WTC11 (cell line): ENCODE data around the gene TBC1D22A.

Source experiments
- ATF2 ChIP-seq: sonication (generic); formaldehyde crosslinking; IDR thresholded peaks from 2 replicates; pipeline ENCODE4 v1.8.1; 2022; ENCODE audit warnings: low read depth, missing genetic modification reagents, borderline replicate concordance
- CTCF ChIP-seq: fragments of 200-600 bp; IDR thresholded peaks from 2 replicates; pipeline ENCODE4 v1.8.0; 2022; ENCODE audit warnings: antibody characterized with exemption
- ESRRA ChIP-seq: sonication (generic); formaldehyde crosslinking; IDR thresholded peaks from 2 replicates; pipeline ENCODE4 v1.8.1; 2022; ENCODE audit warnings: mild to moderate bottlenecking, missing genetic modification reagents, borderline replicate concordance
- MAX ChIP-seq: sonication (generic); formaldehyde crosslinking; IDR thresholded peaks from 2 replicates; pipeline ENCODE4 v1.8.0; 2022; ENCODE audit warnings: mild to moderate bottlenecking, missing genetic modification reagents
- RELA ChIP-seq: sonication (generic); formaldehyde crosslinking; IDR thresholded peaks from 2 replicates; pipeline ENCODE4 v1.8.1; 2022; ENCODE audit warnings: missing genetic modification reagents, mild to moderate bottlenecking, borderline replicate concordance
- SP1 ChIP-seq: sonication (generic); formaldehyde crosslinking; conservative IDR thresholded peaks from 2 replicates; pipeline ENCODE4 v1.8.1; 2022; ENCODE audit warnings: missing genetic modification reagents
- TEAD4 ChIP-seq: sonication (generic); formaldehyde crosslinking; IDR thresholded peaks from 2 replicates; pipeline ENCODE4 v1.8.0; 2022; ENCODE audit warnings: mild to moderate bottlenecking, missing genetic modification reagents
- USF1 ChIP-seq: sonication (generic); formaldehyde crosslinking; IDR thresholded peaks from 2 replicates; pipeline ENCODE4 v1.8.0; 2022; ENCODE audit warnings: mild to moderate bottlenecking, missing genetic modification reagents
- ZNF219 ChIP-seq: sonication (generic); formaldehyde crosslinking; IDR thresholded peaks from 2 replicates; pipeline ENCODE4 v1.8.0; 2023; ENCODE audit warnings: missing genetic modification reagents, mild to moderate bottlenecking, borderline replicate concordance
- TF ChIP-seq, protein P1 (sequence below): sonication (generic); formaldehyde crosslinking; IDR thresholded peaks from 2 replicates; pipeline ENCODE4 v1.8.1; 2023; ENCODE audit warnings: mild to moderate bottlenecking, moderate library complexity, missing genetic modification reagents
- TF ChIP-seq, protein P2 (sequence below): sonication (generic); formaldehyde crosslinking; IDR thresholded peaks from 2 replicates; pipeline ENCODE4 v1.8.1; 2023; ENCODE audit warnings: mild to moderate bottlenecking, missing genetic modification reagents, moderate library complexity
- TF ChIP-seq, protein P3 (sequence below): sonication (generic); formaldehyde crosslinking; IDR thresholded peaks from 2 replicates; pipeline ENCODE4 v1.8.1; 2023; ENCODE audit warnings: mild to moderate bottlenecking, missing genetic modification reagents, moderate library complexity
- TF ChIP-seq, protein P4 (sequence below): sonication (generic); formaldehyde crosslinking; IDR thresholded peaks from 2 replicates; pipeline ENCODE4 v1.8.1; 2022; ENCODE audit warnings: missing genetic modification reagents, borderline replicate concordance

DNA sequence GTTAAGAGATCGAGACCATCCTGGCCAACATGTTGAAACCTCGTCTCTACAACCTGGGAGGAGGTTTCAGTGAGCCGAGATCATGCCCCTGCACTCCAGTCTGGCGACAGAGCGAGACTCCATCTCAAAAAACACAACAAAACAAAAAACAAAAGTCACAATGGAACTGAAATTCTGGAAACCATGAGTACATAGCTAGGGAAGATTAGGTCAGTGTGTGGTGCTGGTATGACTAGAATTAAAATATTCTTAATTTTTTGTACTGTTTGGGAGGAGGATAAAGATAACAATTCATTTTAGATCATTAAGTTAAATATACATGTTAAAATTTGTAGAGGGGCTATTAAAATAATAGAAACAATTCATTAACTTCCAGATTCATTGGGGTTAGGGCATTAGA, 344.4 kb downstream of the TBC1D22A start:
- TF ChIP-seq CTCF (no peak), ZNF219 (CRISPR knock-in tag) (no peak), RELA (CRISPR knock-in tag) (no peak), MAX (CRISPR knock-in tag) (no peak), USF1 (CRISPR knock-in tag) (no peak), TEAD4 (CRISPR knock-in tag) (no peak), SP1 (CRISPR knock-in tag) (no peak), ATF2 (CRISPR knock-in tag) (no peak), ESRRA (CRISPR knock-in tag) (no peak)
- TF ChIP-seq, protein P1, sequence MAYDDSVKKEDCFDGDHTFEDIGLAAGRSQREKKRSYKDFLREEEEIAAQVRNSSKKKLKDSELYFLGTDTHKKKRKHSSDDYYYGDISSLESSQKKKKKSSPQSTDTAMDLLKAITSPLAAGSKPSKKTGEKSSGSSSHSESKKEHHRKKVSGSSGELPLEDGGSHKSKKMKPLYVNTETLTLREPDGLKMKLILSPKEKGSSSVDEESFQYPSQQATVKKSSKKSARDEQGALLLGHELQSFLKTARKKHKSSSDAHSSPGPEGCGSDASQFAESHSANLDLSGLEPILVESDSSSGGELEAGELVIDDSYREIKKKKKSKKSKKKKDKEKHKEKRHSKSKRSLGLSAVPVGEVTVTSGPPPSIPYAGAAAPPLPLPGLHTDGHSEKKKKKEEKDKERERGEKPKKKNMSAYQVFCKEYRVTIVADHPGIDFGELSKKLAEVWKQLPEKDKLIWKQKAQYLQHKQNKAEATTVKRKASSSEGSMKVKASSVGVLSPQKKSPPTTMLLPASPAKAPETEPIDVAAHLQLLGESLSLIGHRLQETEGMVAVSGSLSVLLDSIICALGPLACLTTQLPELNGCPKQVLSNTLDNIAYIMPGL (CRISPR knock-in tag): no peak
- TF ChIP-seq, protein P2, sequence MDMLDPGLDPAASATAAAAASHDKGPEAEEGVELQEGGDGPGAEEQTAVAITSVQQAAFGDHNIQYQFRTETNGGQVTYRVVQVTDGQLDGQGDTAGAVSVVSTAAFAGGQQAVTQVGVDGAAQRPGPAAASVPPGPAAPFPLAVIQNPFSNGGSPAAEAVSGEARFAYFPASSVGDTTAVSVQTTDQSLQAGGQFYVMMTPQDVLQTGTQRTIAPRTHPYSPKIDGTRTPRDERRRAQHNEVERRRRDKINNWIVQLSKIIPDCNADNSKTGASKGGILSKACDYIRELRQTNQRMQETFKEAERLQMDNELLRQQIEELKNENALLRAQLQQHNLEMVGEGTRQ (CRISPR knock-in tag): no peak
- TF ChIP-seq, protein P3, sequence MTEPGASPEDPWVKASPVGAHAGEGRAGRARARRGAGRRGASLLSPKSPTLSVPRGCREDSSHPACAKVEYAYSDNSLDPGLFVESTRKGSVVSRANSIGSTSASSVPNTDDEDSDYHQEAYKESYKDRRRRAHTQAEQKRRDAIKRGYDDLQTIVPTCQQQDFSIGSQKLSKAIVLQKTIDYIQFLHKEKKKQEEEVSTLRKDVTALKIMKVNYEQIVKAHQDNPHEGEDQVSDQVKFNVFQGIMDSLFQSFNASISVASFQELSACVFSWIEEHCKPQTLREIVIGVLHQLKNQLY (CRISPR knock-in tag): no peak
- TF ChIP-seq, protein P4, sequence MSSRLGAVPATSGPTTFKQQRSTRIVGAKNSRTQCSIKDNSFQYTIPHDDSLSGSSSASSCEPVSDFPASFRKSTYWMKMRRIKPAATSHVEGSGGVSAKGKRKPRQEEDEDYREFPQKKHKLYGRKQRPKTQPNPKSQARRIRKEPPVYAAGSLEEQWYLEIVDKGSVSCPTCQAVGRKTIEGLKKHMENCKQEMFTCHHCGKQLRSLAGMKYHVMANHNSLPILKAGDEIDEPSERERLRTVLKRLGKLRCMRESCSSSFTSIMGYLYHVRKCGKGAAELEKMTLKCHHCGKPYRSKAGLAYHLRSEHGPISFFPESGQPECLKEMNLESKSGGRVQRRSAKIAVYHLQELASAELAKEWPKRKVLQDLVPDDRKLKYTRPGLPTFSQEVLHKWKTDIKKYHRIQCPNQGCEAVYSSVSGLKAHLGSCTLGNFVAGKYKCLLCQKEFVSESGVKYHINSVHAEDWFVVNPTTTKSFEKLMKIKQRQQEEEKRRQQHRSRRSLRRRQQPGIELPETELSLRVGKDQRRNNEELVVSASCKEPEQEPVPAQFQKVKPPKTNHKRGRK (CRISPR knock-in tag): no peak
